PC-3 (cell line): ENCODE measurements around the gene WDR1. TPM values are rescaled to one million over a fixed set of nuclear protein-coding genes. Genes with fewer than 3 reads are reported as not detected.

Experiments
- ATAC-seq: fragments of 200-7000 bp; cut with Tn5 transposase; 2 replicates; pipeline ENCODE4 v1.9.1; 2020; ENCODE audit warnings: mild to moderate bottlenecking, moderate library complexity
- BruUV-seq: library from RNA; stranded (reverse); fragments of 400-500 nt; replicated peaks from 2 replicates; lab custom pipeline; 2021; lab: Mats Ljungman, UMichigan
- CTCF ChIA-PET: fragments of 300-600 bp; sonication (Branson Sonifier 250); formaldehyde crosslinking; loops from one replicate; lab custom pipeline; 2022; ENCODE audit warnings: antibody characterized with exemption; lab: Charles Lee
- POLR2A ChIA-PET: fragments of 300-600 bp; sonication (Branson Sonifier 250); formaldehyde crosslinking; loops from one replicate; lab custom pipeline; 2022; ENCODE audit warnings: antibody characterized with exemption; ENCODE audit not compliant: unreplicated experiment; lab: Charles Lee
- DNase-seq: peaks from one replicate; pipeline ENCODE4 v3.0.0-alpha.2; 2015
- H2AFZ ChIP-seq: fragments of 300-600 bp; sonication (generic); 2 replicates; pipeline ENCODE4 v1.6.0; 2016; ENCODE audit warnings: antibody characterized with exemption, low read length
- H3F3A ChIP-seq: fragments of 300-600 bp; sonication (generic); one replicate; pipeline ENCODE4 v1.6.0; 2017; ENCODE audit warnings: antibody characterized with exemption, low read length, control low read depth, mild to moderate bottlenecking; ENCODE audit not compliant: unreplicated experiment
- H3K27ac ChIP-seq: fragments of 300-600 bp; sonication (generic); 2 replicates; pipeline ENCODE4 v1.5.1; 2016; ENCODE audit warnings: mild to moderate bottlenecking, low read length
- H3K27me3 ChIP-seq: fragments of 300-600 bp; sonication (generic); 2 replicates; pipeline ENCODE4 v1.6.1; 2016; ENCODE audit warnings: low read length, mixed read lengths
- H3K36me3 ChIP-seq: fragments of 300-600 bp; sonication (generic); 2 replicates; pipeline ENCODE4 v1.6.1; 2016; ENCODE audit warnings: low read depth, mixed run types, low read length, mixed read lengths
- H3K4me1 ChIP-seq: fragments of 300-600 bp; sonication (generic); 2 replicates; pipeline ENCODE4 v1.5.1; 2016; ENCODE audit warnings: low read length; ENCODE audit not compliant: insufficient read depth
- H3K4me2 ChIP-seq: fragments of 300-600 bp; sonication (generic); 2 replicates; pipeline ENCODE4 v1.6.0; 2016; ENCODE audit warnings: low read length
- H3K4me3 ChIP-seq: fragments of 300-600 bp; sonication (generic); 2 replicates; pipeline ENCODE4 v1.5.1; 2016; ENCODE audit warnings: mild to moderate bottlenecking, low read length, mixed read lengths
- H3K79me2 ChIP-seq: fragments of 300-600 bp; sonication (generic); 2 replicates; pipeline ENCODE4 v1.6.1; 2017; ENCODE audit warnings: low read length, mixed read lengths
- H3K9ac ChIP-seq: fragments of 300-600 bp; sonication (generic); 2 replicates; pipeline ENCODE4 v1.6.0; 2016; ENCODE audit warnings: mild to moderate bottlenecking, low read length
- H3K9me2 ChIP-seq: fragments of 300-600 bp; sonication (generic); replicated peaks from 2 replicates; pipeline ENCODE4 v1.6.1; 2016; ENCODE audit warnings: mixed run types, low read length, mixed read lengths
- H3K9me3 ChIP-seq: fragments of 300-600 bp; sonication (generic); 2 replicates; pipeline ENCODE4 v1.6.1; 2016; ENCODE audit warnings: low read length, mixed read lengths
- H4K20me1 ChIP-seq: fragments of 300-600 bp; sonication (generic); 2 replicates; pipeline ENCODE4 v1.6.1; 2016; ENCODE audit warnings: low read length, mixed read lengths
- EZH2 ChIP-seq: fragments of 300-600 bp; sonication (generic); IDR thresholded peaks from one replicate; pipeline ENCODE4 v1.6.1; 2017; ENCODE audit warnings: antibody characterized with exemption, mild to moderate bottlenecking, low read length; ENCODE audit not compliant: unreplicated experiment
- EZH2phosphoT487 ChIP-seq: fragments of 300-600 bp; sonication (generic); IDR thresholded peaks from 2 replicates; pipeline ENCODE4 v1.6.1; 2018; ENCODE audit warnings: mild to moderate bottlenecking, antibody characterized with exemption, low read length, borderline replicate concordance
- intact Hi-C: fragments of 100-400 bp; cut with micrococcal nuclease; formaldehyde crosslinking; loops from 2 replicates; pipeline ENCODE4 v1.9.0; 2023
- total RNA-seq: library from RNA; depleted of rRNA; stranded (reverse); fragments of >200 nt; gene quantifications from 2 replicates; pipeline ENCODE4 v1.2.3, GENCODE V29; 2014
- TF ChIP-seq, protein P1 (sequence below): fragments of 300-600 bp; sonication (generic); conservative IDR thresholded peaks from 2 replicates; pipeline ENCODE4 v1.5.1; 2017; ENCODE audit warnings: antibody characterized with exemption, low read depth, mild to moderate bottlenecking, low read length

The WDR1 gene
- total RNA-seq, 1 experiment from 2014 or later, result 150 TPM

GRCh38 chr4:10051517-10052135 is 65.0 kb downstream of the WDR1 start:
- DNase-seq (no peak), ATAC-seq (no peak)
- H3K4me1 ChIP-seq, result no peaks in the 10 kb centered on the region
- no peak overlapping the region for H3K4me2 ChIP-seq
- no peak overlapping the region for H3K27ac ChIP-seq
- no peaks in the 10 kb centered on the region for H3K27me3 ChIP-seq
- H3K9ac ChIP-seq, result no peak overlapping the region
- no peaks in the 10 kb centered on the region for H3K79me2 ChIP-seq
- H3K9me3 ChIP-seq, result no peaks in the 10 kb centered on the region
- no peak overlapping the region for H2AFZ ChIP-seq
- intact Hi-C loops, result no loop called here
- H3K4me3 ChIP-seq, result no peak overlapping the region
- ChIA-PET CTCF (no interaction called here), POLR2A (no interaction called here)
- no peaks in the 10 kb centered on the region for H4K20me1 ChIP-seq
- TF ChIP-seq EZH2 (no peak), EZH2phosphoT487 (no peak)
- TF ChIP-seq, protein P1, sequence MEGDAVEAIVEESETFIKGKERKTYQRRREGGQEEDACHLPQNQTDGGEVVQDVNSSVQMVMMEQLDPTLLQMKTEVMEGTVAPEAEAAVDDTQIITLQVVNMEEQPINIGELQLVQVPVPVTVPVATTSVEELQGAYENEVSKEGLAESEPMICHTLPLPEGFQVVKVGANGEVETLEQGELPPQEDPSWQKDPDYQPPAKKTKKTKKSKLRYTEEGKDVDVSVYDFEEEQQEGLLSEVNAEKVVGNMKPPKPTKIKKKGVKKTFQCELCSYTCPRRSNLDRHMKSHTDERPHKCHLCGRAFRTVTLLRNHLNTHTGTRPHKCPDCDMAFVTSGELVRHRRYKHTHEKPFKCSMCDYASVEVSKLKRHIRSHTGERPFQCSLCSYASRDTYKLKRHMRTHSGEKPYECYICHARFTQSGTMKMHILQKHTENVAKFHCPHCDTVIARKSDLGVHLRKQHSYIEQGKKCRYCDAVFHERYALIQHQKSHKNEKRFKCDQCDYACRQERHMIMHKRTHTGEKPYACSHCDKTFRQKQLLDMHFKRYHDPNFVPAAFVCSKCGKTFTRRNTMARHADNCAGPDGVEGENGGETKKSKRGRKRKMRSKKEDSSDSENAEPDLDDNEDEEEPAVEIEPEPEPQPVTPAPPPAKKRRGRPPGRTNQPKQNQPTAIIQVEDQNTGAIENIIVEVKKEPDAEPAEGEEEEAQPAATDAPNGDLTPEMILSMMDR, result no peak
- no peaks in the 10 kb centered on the region for H3F3A ChIP-seq
- H3K36me3 ChIP-seq, result no peaks in the 10 kb centered on the region
- no TSS peak for BruUV-seq
- no peaks in the 10 kb centered on the region for H3K9me2 ChIP-seq

DNA sequence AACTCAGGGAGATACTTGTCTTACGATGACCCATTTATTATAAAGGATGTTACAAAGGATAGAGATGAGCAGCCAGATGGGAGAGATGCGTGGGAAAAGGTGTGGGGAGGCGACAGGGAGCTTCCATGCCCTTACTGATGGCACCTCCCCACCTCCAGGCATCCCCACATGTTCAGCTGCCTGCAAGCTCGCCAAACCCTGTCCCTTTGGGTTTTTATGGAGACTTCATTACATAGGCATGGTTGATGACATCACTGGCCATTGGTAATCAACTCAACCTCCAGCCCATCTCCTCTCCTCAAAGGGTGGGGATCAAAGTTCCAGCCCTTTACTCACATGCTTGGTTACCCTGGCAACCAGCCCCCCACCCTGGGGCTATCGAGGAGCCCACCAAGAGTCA is 65.9 kb downstream of the WDR1 start:
- no TSS peak for BruUV-seq

DNA sequence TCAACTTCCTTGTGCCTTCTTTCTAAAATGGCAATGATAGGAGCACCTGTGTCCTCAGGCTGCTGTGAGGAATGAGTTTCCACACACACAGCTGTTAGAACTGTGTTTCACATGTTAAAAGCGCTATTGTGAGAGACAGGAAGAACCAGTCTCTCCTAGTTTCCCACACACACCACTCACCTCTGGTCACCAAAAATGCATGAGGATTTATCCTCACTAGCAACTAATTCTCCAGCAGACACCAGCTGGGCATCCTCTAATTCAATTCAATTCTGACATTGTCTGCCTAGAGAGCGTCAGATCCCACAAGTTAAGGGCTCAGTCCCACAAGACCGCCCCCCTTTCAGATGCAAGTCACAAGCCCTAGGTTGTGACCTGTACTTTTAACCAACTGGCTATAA is 66.3 kb downstream of the WDR1 start:
- CTCF ChIA-PET, result no interaction called here
- Histone ChIP-seq H3K9ac (no peak overlapping the region), H2AFZ (no peak overlapping the region), H3K9me3 (no peaks in the 10 kb centered on the region), H3K27me3 (no peaks in the 10 kb centered on the region), H3K79me2 (no peaks in the 10 kb centered on the region), H3K27ac (no peak overlapping the region), H4K20me1 (no peaks in the 10 kb centered on the region), H3K4me3 (no peak overlapping the region), H3K9me2 (no peaks in the 10 kb centered on the region), H3K36me3 (no peaks in the 10 kb centered on the region), H3K4me1 (no peaks in the 10 kb centered on the region), H3K4me2 (no peak overlapping the region), H3F3A (no peaks in the 10 kb centered on the region)
- TF ChIP-seq EZH2phosphoT487 (no peak), EZH2 (no peak)
- POLR2A ChIA-PET, result no interaction called here
- DNase-seq (no peak), ATAC-seq (no peak)
- intact Hi-C loops, result no loop called here
- no TSS peak for BruUV-seq

More for the DNA sequence above, 65.9 kb downstream of the WDR1 start:
- intact Hi-C loops, result no loop called here
- H3K27me3 ChIP-seq, result no peaks in the 10 kb centered on the region
- H3K36me3 ChIP-seq, result no peaks in the 10 kb centered on the region
- no peak overlapping the region for H2AFZ ChIP-seq
- no peak overlapping the region for H3K9ac ChIP-seq
- ChIA-PET POLR2A (no interaction called here), CTCF (no interaction called here)
- no peak overlapping the region for H3K27ac ChIP-seq
- no peaks in the 10 kb centered on the region for H3F3A ChIP-seq
- no peak for ATAC-seq
- H3K4me2 ChIP-seq, result no peak overlapping the region
- no peaks in the 10 kb centered on the region for H3K9me3 ChIP-seq
- no peaks in the 10 kb centered on the region for H4K20me1 ChIP-seq
- TF ChIP-seq EZH2 (no peak), EZH2phosphoT487 (no peak)
- TF ChIP-seq, protein P1, result no peak
- H3K79me2 ChIP-seq, result no peaks in the 10 kb centered on the region
- no peaks in the 10 kb centered on the region for H3K9me2 ChIP-seq
- no peak overlapping the region for H3K4me3 ChIP-seq
- H3K4me1 ChIP-seq, result no peaks in the 10 kb centered on the region
- no peak for DNase-seq
